HG02943 (cell line): ENCODE results near the gene ZNF212.

Experiments
- ATAC-seq: cut with Tn5 transposase; IDR thresholded peaks from one replicate; pipeline ENCODE4 v1.9.1; 2021; ENCODE audit warnings: mild to moderate bottlenecking, low read depth, moderate library complexity; ENCODE audit not compliant: unreplicated experiment

ZNF212 gene

GRCh38 chr7:149284343-149284742, 44.9 kb downstream of the ZNF212 start:
- ATAC-seq: no peak

GRCh38 chr7:149284850-149285585, 45.6 kb downstream of the ZNF212 start:
- ATAC-seq: peak; percentile 97

GRCh38 chr7:149285603-149286002, 46.2 kb downstream of the ZNF212 start:
- ATAC-seq: no peak

- ATAC-seq: no peak
Measured at GRCh38 chr7:149286811-149287400, 47.5 kb downstream of the ZNF212 start.

- ATAC-seq: no peak
Measured at GRCh38 chr7:149287622-149288021, 48.2 kb downstream of the ZNF212 start.

- ATAC-seq: no peak
Measured at GRCh38 chr7:149289262-149289661, 49.8 kb downstream of the ZNF212 start.

GRCh38 chr7:149289856-149290255, 50.4 kb downstream of the ZNF212 start:
- ATAC-seq: no peak

GRCh38 chr7:149291036-149291780, 51.8 kb downstream of the ZNF212 start:
- ATAC-seq: no peak

- ATAC-seq: no peak
Measured at GRCh38 chr7:149291781-149292461, 52.5 kb downstream of the ZNF212 start.

GRCh38 chr7:149292462-149292823, 53.0 kb downstream of the ZNF212 start:
- no peak for ATAC-seq

GRCh38 chr7:149293338-149293737, 53.9 kb downstream of the ZNF212 start:
- no peak for ATAC-seq

GRCh38 chr7:149293946-149294633, 54.6 kb downstream of the ZNF212 start:
- ATAC-seq: no peak

GRCh38 chr7:149294634-149295480, 55.4 kb downstream of the ZNF212 start:
- no peak for ATAC-seq

- ATAC-seq: no peak
Measured at GRCh38 chr7:149295481-149295850, 56.0 kb downstream of the ZNF212 start.

- no peak for ATAC-seq
Measured at GRCh38 chr7:149296368-149296767, 56.9 kb downstream of the ZNF212 start.

- ATAC-seq: no peak
Measured at GRCh38 chr7:149297034-149297755, 57.7 kb downstream of the ZNF212 start.

- ATAC-seq: no peak
Measured at GRCh38 chr7:149300620-149301285, 61.3 kb downstream of the ZNF212 start.

- no peak for ATAC-seq
Measured at GRCh38 chr7:149302222-149302621, 62.8 kb downstream of the ZNF212 start.
